Rectal smooth muscle tissue (tissue), 1 donor: ENCODE results near the gene TRMT10B.
"Not testable (repeated sequence)": the region's sequence is repeated elsewhere in the genome, so short reads cannot be mapped to it uniquely, and the experiment has no call there.

Source experiments
- H3K27ac ChIP-seq: one replicate; pipeline ENCODE4 v1.7.0; 2013; ENCODE audit warnings: low read depth, low read length, inconsistent platforms
- H3K27me3 ChIP-seq: one replicate; pipeline ENCODE4 v1.7.0; 2013; ENCODE audit warnings: low read length; ENCODE audit not compliant: control insufficient read depth, insufficient read depth
- H3K36me3 ChIP-seq: one replicate; pipeline ENCODE4 v1.7.0; 2013; ENCODE audit warnings: low read length; ENCODE audit not compliant: control insufficient read depth, insufficient read depth
- H3K4me1 ChIP-seq: one replicate; pipeline ENCODE4 v1.7.0; 2013; ENCODE audit warnings: low read length; ENCODE audit not compliant: control insufficient read depth, insufficient read depth
- H3K4me3 ChIP-seq: one replicate; pipeline ENCODE4 v1.7.0; 2013; ENCODE audit warnings: low read length
- H3K9ac ChIP-seq: one replicate; pipeline ENCODE4 v1.7.0; 2013; ENCODE audit warnings: low read length

The TRMT10B gene

DNA sequence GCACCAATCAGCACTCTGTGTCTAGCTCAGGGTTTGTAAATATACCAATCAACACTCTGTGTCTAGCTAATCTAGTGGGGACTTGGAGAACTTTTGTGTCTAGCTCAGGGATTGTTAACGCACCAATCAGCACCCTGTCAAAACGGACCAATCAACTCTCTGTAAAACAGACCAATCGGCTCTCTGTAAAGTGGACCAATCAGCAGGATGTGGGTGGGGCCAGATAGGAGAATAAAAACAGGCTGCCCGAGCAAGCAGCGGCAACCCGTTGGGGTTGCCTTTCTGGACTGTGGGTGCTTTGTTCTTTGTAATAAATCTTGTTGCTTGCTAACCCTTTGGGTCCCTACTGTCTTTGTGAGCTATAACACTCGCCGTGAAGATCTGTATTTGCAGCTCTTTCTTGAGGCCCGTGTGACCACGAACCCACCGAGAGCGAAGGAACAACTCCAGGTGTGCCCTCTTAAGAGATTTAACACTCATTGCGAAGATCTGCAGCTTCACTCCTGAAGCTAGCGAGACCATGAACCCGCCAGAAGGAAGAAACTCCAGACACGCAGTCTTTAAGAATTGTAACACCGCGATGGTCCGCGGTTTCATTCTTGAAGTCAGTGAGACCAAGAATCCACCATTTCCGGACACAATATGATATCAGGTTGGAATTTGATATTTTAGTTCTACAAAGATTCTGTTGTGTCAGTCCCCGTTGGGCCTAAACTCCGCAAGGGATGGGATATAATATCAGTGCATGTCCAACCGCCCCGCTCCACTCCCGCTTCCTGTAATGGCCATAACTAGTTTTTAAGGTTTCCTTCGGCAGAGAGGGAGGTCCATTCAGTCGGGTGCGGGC, 740 bp upstream of the TRMT10B start:
- Histone ChIP-seq H3K9ac (no peak overlapping the region), H3K27me3 (no peaks in the 10 kb centered on the region), H3K4me3 (peak overlapping the region; percentile 97), H3K27ac (peak overlapping the region; percentile 45), H3K36me3 (no peaks in the 10 kb centered on the region), H3K4me1 (peaks cover 6% of the 10 kb centered on the region)

- no peaks in the 10 kb centered on the region for H3K27me3 ChIP-seq
- H3K27ac ChIP-seq: no peak overlapping the region
- no peak overlapping the region for H3K4me3 ChIP-seq
- no peak overlapping the region for H3K9ac ChIP-seq
- peaks cover 6% of the 10 kb centered on the region for H3K4me1 ChIP-seq
- no peaks in the 10 kb centered on the region for H3K36me3 ChIP-seq
Observed at GRCh38 chr9:37758747-37759146, 5.1 kb downstream of the TRMT10B start.

DNA sequence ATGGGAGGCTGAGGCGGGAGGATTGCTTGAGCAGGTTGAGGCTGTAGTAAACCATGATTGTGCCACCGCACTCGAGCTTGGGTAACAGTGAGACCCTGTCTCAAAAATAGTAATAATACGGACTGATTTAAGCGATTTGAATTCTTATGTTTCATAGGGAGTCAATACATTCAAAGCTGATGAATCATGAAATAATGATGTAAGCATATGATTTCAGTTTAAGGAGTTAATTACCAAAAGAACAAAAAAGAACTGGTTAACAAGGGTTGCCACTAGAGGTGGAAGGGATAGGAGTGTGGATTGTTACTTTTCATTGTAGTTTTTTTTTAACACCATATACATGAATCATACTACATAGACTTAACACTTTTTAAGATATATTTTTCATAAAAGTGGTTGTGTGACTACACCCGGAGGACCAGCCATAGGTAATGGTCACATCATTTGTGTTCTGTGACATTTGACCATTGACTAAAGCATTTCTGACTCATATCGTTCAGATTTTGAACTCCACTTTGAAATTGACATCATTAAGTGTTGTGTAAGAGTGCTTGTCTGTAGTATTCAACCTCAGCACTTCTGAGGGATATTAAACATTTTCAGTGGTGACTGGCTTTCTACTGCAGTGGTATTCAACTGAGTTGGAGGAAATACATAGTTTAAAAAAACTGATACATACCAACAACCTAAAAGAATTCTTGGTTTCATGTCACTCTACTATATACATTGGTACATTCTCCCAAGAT, 7.0 kb downstream of the TRMT10B start:
- Histone ChIP-seq H3K9ac (no peak overlapping the region), H3K4me1 (no peaks in the 10 kb centered on the region), H3K27ac (no peak overlapping the region), H3K36me3 (no peaks in the 10 kb centered on the region), H3K27me3 (no peaks in the 10 kb centered on the region), H3K4me3 (no peak overlapping the region)

DNA sequence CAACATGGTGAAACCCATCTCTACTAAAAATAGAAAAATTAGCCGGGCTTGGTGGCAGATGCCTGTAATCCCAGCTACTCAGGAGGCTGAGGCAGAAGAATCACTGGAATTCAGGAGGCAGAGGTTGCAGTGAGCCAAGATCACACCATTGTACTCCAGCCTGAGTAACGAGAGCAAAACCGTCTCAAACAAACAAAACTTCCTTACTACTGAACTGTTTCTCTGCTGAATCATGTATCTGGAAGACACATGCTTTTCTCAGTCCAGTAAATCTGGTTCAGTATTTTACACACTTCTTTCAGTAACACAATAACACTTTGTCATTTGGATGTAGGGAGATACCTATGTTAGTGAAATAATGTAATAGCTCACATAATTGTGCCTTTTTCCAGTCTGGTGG, 7.9 kb downstream of the TRMT10B start:
- no peaks in the 10 kb centered on the region for H3K36me3 ChIP-seq

DNA sequence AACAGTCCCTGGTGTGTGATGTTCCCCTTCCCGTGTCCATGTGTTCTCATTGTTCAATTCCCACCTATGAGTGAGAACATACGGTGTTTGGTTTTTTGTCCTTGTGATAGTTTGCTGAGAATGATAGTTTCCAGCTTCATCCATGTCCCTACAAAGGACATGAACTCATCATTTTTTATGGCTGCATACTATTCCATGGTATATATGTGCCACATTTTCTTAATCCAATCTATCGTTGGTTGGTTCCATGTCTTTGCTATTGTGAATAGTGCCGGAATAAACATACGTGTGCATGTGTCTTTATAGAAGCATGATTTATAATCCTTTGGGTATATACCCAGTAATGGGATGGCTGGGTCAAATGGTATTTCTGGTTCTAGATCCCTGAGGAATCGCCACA, 11.7 kb downstream of the TRMT10B start:
- H3K4me1 ChIP-seq, H3K4me3 ChIP-seq, H3K9ac ChIP-seq, H3K36me3 ChIP-seq, H3K27me3 ChIP-seq, H3K27ac ChIP-seq: not testable (repeated sequence)

More for the DNA sequence above, 7.9 kb downstream of the TRMT10B start:
- H3K4me1 ChIP-seq: no peaks in the 10 kb centered on the region
- H3K27me3 ChIP-seq: no peaks in the 10 kb centered on the region
- no peak overlapping the region for H3K4me3 ChIP-seq
- no peak overlapping the region for H3K27ac ChIP-seq
- H3K9ac ChIP-seq: no peak overlapping the region

DNA sequence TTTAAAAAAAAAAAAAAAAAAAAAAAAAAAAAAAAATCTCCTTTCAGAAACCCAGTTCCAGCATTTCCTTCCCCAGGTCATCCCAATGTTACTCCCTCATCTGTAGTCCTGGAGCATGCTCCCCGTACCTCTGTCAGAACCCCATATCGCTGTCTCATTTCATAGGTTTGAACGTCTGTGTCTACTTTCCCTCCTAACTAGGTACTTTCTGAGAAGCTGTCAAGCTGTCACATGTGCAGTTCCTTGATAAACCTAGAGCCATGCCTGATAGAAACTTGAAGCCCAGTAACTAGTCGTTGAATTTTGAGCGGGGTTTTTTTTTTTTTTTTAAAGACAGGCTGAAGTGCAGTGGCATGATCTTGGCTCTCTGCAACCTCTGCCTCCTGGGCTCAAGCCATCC, 15.7 kb downstream of the TRMT10B start:
- H3K4me3 ChIP-seq: no peak overlapping the region
- peaks cover 10% of the 10 kb centered on the region for H3K36me3 ChIP-seq
- no peak overlapping the region for H3K27ac ChIP-seq
- H3K9ac ChIP-seq: no peak overlapping the region
- no peaks in the 10 kb centered on the region for H3K4me1 ChIP-seq
- H3K27me3 ChIP-seq: no peaks in the 10 kb centered on the region

GRCh38 chr9:37769995-37770394, 16.4 kb downstream of the TRMT10B start:
- peaks cover 10% of the 10 kb centered on the region for H3K36me3 ChIP-seq
- H3K9ac ChIP-seq: no peak overlapping the region
- H3K27me3 ChIP-seq: no peaks in the 10 kb centered on the region
- no peaks in the 10 kb centered on the region for H3K4me1 ChIP-seq
- no peak overlapping the region for H3K27ac ChIP-seq
- H3K4me3 ChIP-seq: no peak overlapping the region

- H3K27ac ChIP-seq: no peak overlapping the region
- H3K4me3 ChIP-seq: no peak overlapping the region
- no peaks in the 10 kb centered on the region for H3K4me1 ChIP-seq
- H3K27me3 ChIP-seq: no peaks in the 10 kb centered on the region
- H3K9ac ChIP-seq: no peak overlapping the region
- peaks cover 10% of the 10 kb centered on the region for H3K36me3 ChIP-seq
Observed at GRCh38 chr9:37775216-37775919, 21.8 kb downstream of the TRMT10B start.

DNA sequence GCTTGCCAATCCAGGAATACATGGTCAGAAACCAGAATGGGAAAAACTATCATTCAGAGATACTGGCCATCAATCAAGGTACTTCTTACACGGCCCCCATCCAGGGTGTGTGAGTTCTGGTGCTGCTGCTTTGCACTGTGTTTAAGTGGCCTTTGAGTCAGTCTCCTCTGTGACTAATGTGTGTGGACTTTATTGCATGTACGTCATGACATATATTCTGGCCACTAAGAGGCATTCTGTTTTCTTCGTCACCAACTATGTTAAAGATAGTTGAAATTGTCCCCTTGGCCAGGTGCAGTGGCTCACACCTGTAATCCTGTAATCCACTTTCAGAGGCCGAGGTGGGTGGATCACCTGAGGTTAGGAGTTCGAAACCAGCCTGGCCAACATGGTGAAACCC, 22.7 kb downstream of the TRMT10B start:
- Histone ChIP-seq H3K27me3 (no peaks in the 10 kb centered on the region), H3K27ac (no peak overlapping the region), H3K4me3 (no peak overlapping the region), H3K9ac (no peak overlapping the region), H3K36me3 (peaks cover 8% of the 10 kb centered on the region), H3K4me1 (no peaks in the 10 kb centered on the region)

DNA sequence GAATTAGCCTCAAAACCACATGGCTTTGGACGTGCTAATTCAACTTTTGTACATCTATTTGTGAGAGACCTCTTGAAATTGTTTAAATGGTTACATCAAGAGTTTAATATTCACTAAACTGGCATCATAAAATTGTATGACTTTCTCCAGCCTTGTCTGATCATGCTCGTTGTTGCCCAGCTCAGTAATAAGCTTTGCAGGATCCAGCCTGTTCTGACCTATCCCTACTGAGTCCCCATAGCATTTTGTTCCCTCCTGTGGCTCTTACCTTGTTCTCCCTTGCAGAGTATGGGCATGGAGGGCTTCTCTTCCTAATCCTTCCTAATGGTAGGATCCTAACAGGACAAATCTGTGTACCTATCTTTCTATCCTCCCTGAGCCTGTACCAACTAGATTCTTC, 24.9 kb downstream of the TRMT10B start:
- no peaks in the 10 kb centered on the region for H3K27me3 ChIP-seq
- no peak overlapping the region for H3K27ac ChIP-seq
- H3K4me1 ChIP-seq: no peaks in the 10 kb centered on the region
- H3K36me3 ChIP-seq: peaks cover 13% of the 10 kb centered on the region
- H3K9ac ChIP-seq: no peak overlapping the region
- no peak overlapping the region for H3K4me3 ChIP-seq

- H3K36me3 ChIP-seq: peaks cover 11% of the 10 kb centered on the region
- peak overlapping the region; percentile 86 for H3K4me3 ChIP-seq
- peak overlapping the region; percentile 34 for H3K9ac ChIP-seq
- peak overlapping the region; percentile 76 for H3K27ac ChIP-seq
- H3K27me3 ChIP-seq: no peaks in the 10 kb centered on the region
- no peaks in the 10 kb centered on the region for H3K4me1 ChIP-seq
Observed at GRCh38 chr9:37784291-37784615, 30.6 kb downstream of the TRMT10B start.

GRCh38 chr9:37784616-37785483, 31.2 kb downstream of the TRMT10B start, which contains the start of gene EXOSC3:
Gene EXOSC3, minus strand, starts transcription at chr9:37785064. Its CDS starts 20 bp downstream, at chr9:37785044.
- H3K36me3 ChIP-seq: peaks cover 11% of the 10 kb centered on the region
- H3K27ac ChIP-seq: peak within 1 kb of the TSS; percentile 76
- no peaks in the 10 kb centered on the region for H3K4me1 ChIP-seq
- H3K9ac ChIP-seq: peak within 1 kb of the TSS; percentile 34
- H3K4me3 ChIP-seq: peak within 1 kb of the TSS; percentile 86
- H3K27me3 ChIP-seq: no peaks in the 10 kb centered on the region
